ENCODE data around the gene SH3BP5L. TPM values are rescaled to one million over a fixed set of nuclear protein-coding genes. Genes with fewer than 3 reads are reported as not detected.

Gene SH3BP5L
- total and polyA plus RNA-seq, 2 donors (not counting 1 experiment from before 2014, with no cell fraction given): 19.2 to 36.5 TPM

- ATAC-seq (ENCODE audit: low read depth): peak; percentile 50
- Histone ChIP-seq H3K36me3 (replicated peaks in 1 of 2; ENCODE audit: control extremely low read depth in 1 of 2, control insufficient read depth in 1 of 2, extremely low read depth in 1 of 2, insufficient read depth in 2 of 2, low read length in 1 of 2) (no peaks in the 10 kb centered on the region), H3K4me1 (ENCODE audit: control insufficient read depth in 2 of 2, insufficient read depth in 2 of 2, low read length in 2 of 2) (peaks cover 0 to 23% of the 10 kb centered on the region in 2 donors), H3K9me3 (ENCODE audit: control extremely low read depth in 1 of 3, control insufficient read depth in 2 of 3, insufficient read depth in 1 of 3, low read length in 2 of 3) (no peaks in the 10 kb centered on the region), H3K9ac (ENCODE audit: low read length) (peak overlapping the region; percentile 81), H2AFZ (ENCODE audit: insufficient read depth, low read depth, low read length, poor library complexity, severe bottlenecking) (peak overlapping the region; percentile 91), H3K4me3 (ENCODE audit: control extremely low read depth in 1 of 5, extremely low read depth in 1 of 5, insufficient read depth in 1 of 5, low read depth in 2 of 5, low read length in 4 of 5) (peak overlapping the region; percentile 68 to 98 (median 84)), H4K20me1 (ENCODE audit: control insufficient read depth, insufficient read depth, low read length, poor library complexity, severe bottlenecking) (no peaks in the 10 kb centered on the region), H3K79me2 (ENCODE audit: control insufficient read depth, insufficient read depth, low read length) (no peaks in the 10 kb centered on the region), H3K27ac (ENCODE audit: low read length in 2 of 2) (peak overlapping the region; percentile 64 to 81), H3K4me2 (replicated peaks; ENCODE audit: low read depth, low read length, poor library complexity, severe bottlenecking) (peak overlapping the region; percentile 89), H3K27me3 (replicated peaks in 1 of 4; ENCODE audit: control extremely low read depth in 1 of 4, control insufficient read depth in 3 of 4, insufficient read depth in 4 of 4, low read length in 3 of 4) (no peaks in the 10 kb centered on the region)
- intact Hi-C loops (cut with micrococcal nuclease): loop anchor here (1.0 kb wide), 5 partner anchors 11 to 48 kb away; partner anchors contain the start of genes PGBD2, ZNF672 and ZNF692
- Mint-ChIP-seq H3K4me1 (peaks cover 30% of the 10 kb centered on the region), H3K27me3 (no peaks in the 10 kb centered on the region), H3K4me3 (peak overlapping the region; percentile 95), H3K9me3 (ENCODE audit: insufficient read depth) (no peaks in the 10 kb centered on the region), H3K27ac (peak overlapping the region; percentile 97)
- ChIA-PET POLR2A (interaction anchor here (0.7 to 2.4 kb wide), 6 partner anchors 11 to 69 kb away, joined by 3 to 12 read pairs (median 3); partner anchors contain the start of genes ZNF672 and ZNF692), CTCF (interaction anchor here (0.8 to 2.3 kb wide), 8 partner anchors 12 to 68 kb away, joined by 3 to 11 read pairs (median 4); partner anchors contain the start of genes PGBD2, SH3BP5L, ZNF672 and ZNF692)
- WGBS (ENCODE audit: insufficient coverage): 12% methylated on average over 16 of the region's 23 CpGs
- peak; percentile 93 for DNase-seq
- TF ChIP-seq EZH2 (IDR thresholded peaks at IDR 0.05; ENCODE audit: borderline replicate concordance, insufficient read depth, low read depth, low read length, poor library complexity, severe bottlenecking) (no peak), CTCF (IDR thresholded peaks at IDR 0.05) (no peak)
These were observed 48.3 kb upstream of the SH3BP5L start for GRCh38 chr1:248873993-248874533.

Measured in B cell (primary cell).